K562 (cell line): ENCODE results near the gene GRIA1. TPM values are rescaled to one million over a fixed set of nuclear protein-coding genes. Genes with fewer than 3 reads are reported as not detected.

ENCODE experiments used
- CBX1 ChIP-seq: sonication (generic); IDR thresholded peaks from 2 replicates; pipeline ENCODE4 v1.6.1; 2016; ENCODE audit warnings: antibody characterized with exemption, low read depth, mild to moderate bottlenecking
- CHCHD3 ChIP-seq: fragments of 250-450 bp; sonication (Bioruptor Pico); IDR thresholded peaks from 2 replicates; pipeline ENCODE4 v2.1.2; 2022; ENCODE audit warnings: mild to moderate bottlenecking
- FOXJ2 ChIP-seq: fragments of 200-800 bp; sonication (Bioruptor generic); IDR thresholded peaks from 2 replicates; pipeline ENCODE4 v1.6.1; 2016; ENCODE audit warnings: missing genetic modification characterization, missing compliant biosample characterization
- MYC ChIP-seq, 2 experiments: fragments of 250-450 bp in 1 of 2; sonication (Bioruptor Pico) in 1 of 2; IDR thresholded peaks; 2 replicates each; pipeline versions ENCODE4 v1.5.1 to v1.6.1; 2012 to 2021; ENCODE audit warnings: low read depth in 2 of 2, borderline replicate concordance in 1 of 2, improper control_type of control experiment in 1 of 2, low read length in 1 of 2, mild to moderate bottlenecking in 1 of 2, moderate library complexity in 1 of 2
- NFXL1 ChIP-seq: fragments of 450-650 bp; formaldehyde crosslinking; IDR thresholded peaks from 2 replicates; pipeline ENCODE4 v1.4.0; 2021; ENCODE audit warnings: mild to moderate bottlenecking
- USF1 ChIP-seq: sonication (generic); formaldehyde crosslinking; IDR thresholded peaks from 2 replicates; pipeline ENCODE4 v1.9.0; 2022; ENCODE audit warnings: mild to moderate bottlenecking, missing genetic modification reagents
- ZBED1 ChIP-seq: IDR thresholded peaks from 2 replicates; pipeline ENCODE4 v1.6.1; 2014
- ZNF197 ChIP-seq: fragments of 200-800 bp; sonication (Bioruptor generic); IDR thresholded peaks from 2 replicates; pipeline ENCODE4 v1.6.1; 2016; ENCODE audit warnings: low read depth, missing genetic modification characterization, missing compliant biosample characterization
- ZNF518B ChIP-seq: fragments of 250-450 bp; sonication (Bioruptor Pico); IDR thresholded peaks from 2 replicates; pipeline ENCODE4 v1.5.0; 2021; ENCODE audit warnings: mild to moderate bottlenecking, moderate library complexity
- polyA plus RNA-seq, 8 experiments: library from polyadenylated mRNA; depleted of rRNA in 4 of 8; stranded (reverse) in 5 of 8; unstranded in 3 of 8; fragments of >200 nt; fragmentation: Nextera tagmentation in 2 of 8; fragmentation: Illumina TruSeq in 1 of 8; extraction: Ambion mirVana in 2 of 8; extraction: Trizol in 1 of 8; gene quantifications; 2 replicates each; pipeline versions ENCODE4 v1.2.1 to v1.2.3, GENCODE V29; 2011 to 2014; ENCODE audit warnings: inconsistent platforms in 1 of 8, missing spikeins in 1 of 8
- total RNA-seq, 7 experiments: library from RNA; depleted of rRNA in 6 of 7; stranded (reverse); fragments of >200 nt in 6 of 7; fragmentation: Illumina TruSeq in 2 of 7; extraction: Trizol in 2 of 7; gene quantifications; 2 replicates each; pipeline versions ENCODE4 v1.2.1 to v1.2.3, GENCODE V29; 2011 to 2021; ENCODE audit warnings: low replicate concordance in 1 of 7
- TF ChIP-seq, protein P1 (sequence below): fragments of 250-450 bp; sonication (Bioruptor Pico); IDR thresholded peaks from 2 replicates; pipeline ENCODE4 v1.4.0; 2020; ENCODE audit warnings: mild to moderate bottlenecking, moderate library complexity
- TF ChIP-seq, protein P2 (sequence below): sonication (generic); formaldehyde crosslinking; IDR thresholded peaks from 2 replicates; pipeline ENCODE4 v1.5.0; 2020; ENCODE audit warnings: missing genetic modification reagents
- TF ChIP-seq, protein P3 (sequence below): sonication (generic); formaldehyde crosslinking; IDR thresholded peaks from 2 replicates; pipeline ENCODE4 v1.8.0; 2022; ENCODE audit warnings: mild to moderate bottlenecking, missing genetic modification reagents
- TF ChIP-seq, protein P4 (sequence below), 3 experiments: IDR thresholded peaks in 2 of 3; conservative IDR thresholded peaks in 1 of 3; 2 replicates each; pipeline ENCODE4 v1.5.1; 2011 to 2012; ENCODE audit warnings: low read length in 3 of 3, mild to moderate bottlenecking in 3 of 3, control low read depth in 2 of 3, improper control_type of control experiment in 1 of 3, inconsistent platforms in 1 of 3, low read depth in 1 of 3, mixed read lengths in 1 of 3, moderate library complexity in 1 of 3; ENCODE audit not compliant: insufficient read depth in 2 of 3
- TF ChIP-seq, protein P5 (sequence below): fragments of 450-650 bp; IDR thresholded peaks from 2 replicates; pipeline ENCODE4 v1.6.1; 2016; ENCODE audit warnings: borderline replicate concordance

Gene GRIA1
- total and polyA plus RNA-seq, 9 of the 15 experiments (the other 6 are each of a cell fraction or from before 2014, with no cell fraction given), result not detected

DNA sequence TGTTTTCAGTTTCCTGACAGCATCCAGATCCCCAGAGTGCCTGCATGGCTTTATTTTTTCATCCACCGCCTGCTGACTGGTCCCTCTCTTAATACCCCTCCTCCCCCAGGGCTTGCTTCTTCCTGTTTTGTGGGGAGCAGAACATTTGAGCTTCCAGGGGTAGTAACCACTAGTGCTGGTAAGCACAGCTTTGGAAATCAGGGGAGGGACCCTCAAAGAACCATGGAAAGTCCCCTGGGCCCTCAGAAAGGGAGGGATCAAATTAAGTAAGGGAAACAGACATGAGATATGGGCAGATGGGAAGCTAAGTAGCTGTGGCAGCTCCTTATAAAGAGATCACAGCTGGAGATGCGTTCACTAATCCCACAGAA, 26.8 kb downstream of the GRIA1 start (continued):
- TF ChIP-seq, protein P1, sequence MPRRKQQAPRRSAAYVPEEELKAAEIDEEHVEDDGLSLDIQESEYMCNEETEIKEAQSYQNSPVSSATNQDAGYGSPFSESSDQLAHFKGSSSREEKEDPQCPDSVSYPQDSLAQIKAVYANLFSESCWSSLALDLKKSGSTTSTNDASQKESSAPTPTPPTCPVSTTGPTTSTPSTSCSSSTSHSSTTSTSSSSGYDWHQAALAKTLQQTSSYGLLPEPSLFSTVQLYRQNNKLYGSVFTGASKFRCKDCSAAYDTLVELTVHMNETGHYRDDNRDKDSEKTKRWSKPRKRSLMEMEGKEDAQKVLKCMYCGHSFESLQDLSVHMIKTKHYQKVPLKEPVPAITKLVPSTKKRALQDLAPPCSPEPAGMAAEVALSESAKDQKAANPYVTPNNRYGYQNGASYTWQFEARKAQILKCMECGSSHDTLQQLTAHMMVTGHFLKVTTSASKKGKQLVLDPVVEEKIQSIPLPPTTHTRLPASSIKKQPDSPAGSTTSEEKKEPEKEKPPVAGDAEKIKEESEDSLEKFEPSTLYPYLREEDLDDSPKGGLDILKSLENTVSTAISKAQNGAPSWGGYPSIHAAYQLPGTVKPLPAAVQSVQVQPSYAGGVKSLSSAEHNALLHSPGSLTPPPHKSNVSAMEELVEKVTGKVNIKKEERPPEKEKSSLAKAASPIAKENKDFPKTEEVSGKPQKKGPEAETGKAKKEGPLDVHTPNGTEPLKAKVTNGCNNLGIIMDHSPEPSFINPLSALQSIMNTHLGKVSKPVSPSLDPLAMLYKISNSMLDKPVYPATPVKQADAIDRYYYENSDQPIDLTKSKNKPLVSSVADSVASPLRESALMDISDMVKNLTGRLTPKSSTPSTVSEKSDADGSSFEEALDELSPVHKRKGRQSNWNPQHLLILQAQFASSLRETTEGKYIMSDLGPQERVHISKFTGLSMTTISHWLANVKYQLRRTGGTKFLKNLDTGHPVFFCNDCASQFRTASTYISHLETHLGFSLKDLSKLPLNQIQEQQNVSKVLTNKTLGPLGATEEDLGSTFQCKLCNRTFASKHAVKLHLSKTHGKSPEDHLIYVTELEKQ (CRISPR knock-in tag), result no peak
- TF ChIP-seq ZNF197 (CRISPR knock-in tag) (no peak), ZBED1 (no peak), CBX1 (no peak), CHCHD3 (CRISPR knock-in tag) (no peak), FOXJ2 (tag) (no peak), ZNF518B (CRISPR knock-in tag) (no peak), USF1 (no peak), MYC (IDR thresholded peaks at IDR 0.05; ENCODE audit: low read depth, low read length) (no peak), MYC (CRISPR knock-in tag; IDR thresholded peaks at IDR 0.05; ENCODE audit: borderline replicate concordance, low read depth) (no peak), NFXL1 (CRISPR knock-in tag) (no peak)
- TF ChIP-seq, protein P2, sequence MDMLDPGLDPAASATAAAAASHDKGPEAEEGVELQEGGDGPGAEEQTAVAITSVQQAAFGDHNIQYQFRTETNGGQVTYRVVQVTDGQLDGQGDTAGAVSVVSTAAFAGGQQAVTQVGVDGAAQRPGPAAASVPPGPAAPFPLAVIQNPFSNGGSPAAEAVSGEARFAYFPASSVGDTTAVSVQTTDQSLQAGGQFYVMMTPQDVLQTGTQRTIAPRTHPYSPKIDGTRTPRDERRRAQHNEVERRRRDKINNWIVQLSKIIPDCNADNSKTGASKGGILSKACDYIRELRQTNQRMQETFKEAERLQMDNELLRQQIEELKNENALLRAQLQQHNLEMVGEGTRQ (CRISPR knock-in tag), result no peak
- TF ChIP-seq, protein P3, sequence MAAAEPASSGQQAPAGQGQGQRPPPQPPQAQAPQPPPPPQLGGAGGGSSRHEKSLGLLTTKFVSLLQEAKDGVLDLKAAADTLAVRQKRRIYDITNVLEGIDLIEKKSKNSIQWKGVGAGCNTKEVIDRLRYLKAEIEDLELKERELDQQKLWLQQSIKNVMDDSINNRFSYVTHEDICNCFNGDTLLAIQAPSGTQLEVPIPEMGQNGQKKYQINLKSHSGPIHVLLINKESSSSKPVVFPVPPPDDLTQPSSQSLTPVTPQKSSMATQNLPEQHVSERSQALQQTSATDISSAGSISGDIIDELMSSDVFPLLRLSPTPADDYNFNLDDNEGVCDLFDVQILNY (CRISPR knock-in tag), result no peak
- TF ChIP-seq, protein P4, sequence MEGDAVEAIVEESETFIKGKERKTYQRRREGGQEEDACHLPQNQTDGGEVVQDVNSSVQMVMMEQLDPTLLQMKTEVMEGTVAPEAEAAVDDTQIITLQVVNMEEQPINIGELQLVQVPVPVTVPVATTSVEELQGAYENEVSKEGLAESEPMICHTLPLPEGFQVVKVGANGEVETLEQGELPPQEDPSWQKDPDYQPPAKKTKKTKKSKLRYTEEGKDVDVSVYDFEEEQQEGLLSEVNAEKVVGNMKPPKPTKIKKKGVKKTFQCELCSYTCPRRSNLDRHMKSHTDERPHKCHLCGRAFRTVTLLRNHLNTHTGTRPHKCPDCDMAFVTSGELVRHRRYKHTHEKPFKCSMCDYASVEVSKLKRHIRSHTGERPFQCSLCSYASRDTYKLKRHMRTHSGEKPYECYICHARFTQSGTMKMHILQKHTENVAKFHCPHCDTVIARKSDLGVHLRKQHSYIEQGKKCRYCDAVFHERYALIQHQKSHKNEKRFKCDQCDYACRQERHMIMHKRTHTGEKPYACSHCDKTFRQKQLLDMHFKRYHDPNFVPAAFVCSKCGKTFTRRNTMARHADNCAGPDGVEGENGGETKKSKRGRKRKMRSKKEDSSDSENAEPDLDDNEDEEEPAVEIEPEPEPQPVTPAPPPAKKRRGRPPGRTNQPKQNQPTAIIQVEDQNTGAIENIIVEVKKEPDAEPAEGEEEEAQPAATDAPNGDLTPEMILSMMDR (IDR thresholded peaks at IDR 0.05 in 2 of 3, conservative IDR thresholded peaks at IDR 0.05 in 1 of 3; ENCODE audit: insufficient read depth in 2 of 3, low read depth in 1 of 3, low read length in 3 of 3), result no peak
- TF ChIP-seq, protein P5, sequence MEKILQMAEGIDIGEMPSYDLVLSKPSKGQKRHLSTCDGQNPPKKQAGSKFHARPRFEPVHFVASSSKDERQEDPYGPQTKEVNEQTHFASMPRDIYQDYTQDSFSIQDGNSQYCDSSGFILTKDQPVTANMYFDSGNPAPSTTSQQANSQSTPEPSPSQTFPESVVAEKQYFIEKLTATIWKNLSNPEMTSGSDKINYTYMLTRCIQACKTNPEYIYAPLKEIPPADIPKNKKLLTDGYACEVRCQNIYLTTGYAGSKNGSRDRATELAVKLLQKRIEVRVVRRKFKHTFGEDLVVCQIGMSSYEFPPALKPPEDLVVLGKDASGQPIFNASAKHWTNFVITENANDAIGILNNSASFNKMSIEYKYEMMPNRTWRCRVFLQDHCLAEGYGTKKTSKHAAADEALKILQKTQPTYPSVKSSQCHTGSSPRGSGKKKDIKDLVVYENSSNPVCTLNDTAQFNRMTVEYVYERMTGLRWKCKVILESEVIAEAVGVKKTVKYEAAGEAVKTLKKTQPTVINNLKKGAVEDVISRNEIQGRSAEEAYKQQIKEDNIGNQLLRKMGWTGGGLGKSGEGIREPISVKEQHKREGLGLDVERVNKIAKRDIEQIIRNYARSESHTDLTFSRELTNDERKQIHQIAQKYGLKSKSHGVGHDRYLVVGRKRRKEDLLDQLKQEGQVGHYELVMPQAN, result no peak
